ENCODE results near the gene ASB7. TPM values are rescaled to one million over a fixed set of nuclear protein-coding genes. Genes with fewer than 3 reads are reported as not detected.
A peak's percentile ranks its signal among the peaks of the same experiment; 100 is the strongest.

The ASB7 gene
- total RNA-seq, 1 donor from 2014 or later, result 10.8 TPM

DNA sequence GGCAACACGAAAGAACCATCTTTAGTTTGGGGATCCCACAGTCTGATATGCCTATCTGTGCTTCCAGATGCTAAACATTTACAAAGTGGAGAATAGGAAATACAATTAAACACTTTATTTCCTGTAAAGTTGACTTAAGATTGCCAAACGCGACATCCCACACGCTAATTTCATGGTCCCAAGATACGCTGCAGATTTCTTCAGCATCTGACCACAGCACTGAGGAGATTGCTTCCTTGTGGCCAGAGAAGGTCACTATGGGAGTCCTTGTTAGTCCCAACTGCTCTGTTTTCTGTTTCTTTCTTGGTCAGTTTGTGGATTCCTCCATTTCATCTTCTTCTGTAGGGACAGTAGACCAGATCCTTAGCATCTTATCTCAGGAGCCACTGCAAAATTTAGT, 43.3 kb downstream of the ASB7 start:
- Mint-ChIP-seq H3K4me1 (ENCODE audit: low read depth) (no peaks in the 10 kb centered on the region), H3K36me3 (ENCODE audit: low read depth) (no peaks in the 10 kb centered on the region), H3K27me3 (ENCODE audit: low read depth) (no peaks in the 10 kb centered on the region), H3K4me3 (ENCODE audit: unreplicated experiment) (no peak overlapping the region), H3K27ac (ENCODE audit: unreplicated experiment) (no peak overlapping the region), H3K9me3 (ENCODE audit: low read depth) (no peaks in the 10 kb centered on the region)
- DNase-seq (ENCODE audit: low spot score), result no peak
- TF ChIP-seq CTCF (IDR thresholded peaks at IDR 0.05), result no peak

DNA sequence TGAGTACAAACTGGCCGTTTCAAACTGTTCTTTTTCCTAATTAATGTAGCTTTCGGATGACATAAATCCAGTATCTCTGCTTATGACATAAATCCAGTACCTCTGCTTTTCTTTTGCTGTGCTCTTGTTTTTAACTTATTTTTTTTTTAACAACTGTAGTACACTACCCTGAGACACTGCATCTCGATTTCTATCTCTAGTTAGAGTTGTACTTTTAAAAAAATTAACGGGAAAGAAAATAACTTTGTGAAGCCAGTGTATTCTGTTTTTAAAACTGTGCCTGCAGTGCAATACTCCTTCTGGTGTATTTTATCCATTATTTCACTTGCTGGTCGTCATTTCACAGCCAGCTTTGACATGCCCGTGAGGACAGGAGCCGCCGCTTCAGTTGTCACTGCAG, 46.6 kb downstream of the ASB7 start:
- H3K9me3 Mint-ChIP-seq (ENCODE audit: low read depth), result no peaks in the 10 kb centered on the region
- no peak for TF ChIP-seq CTCF (IDR thresholded peaks at IDR 0.05)
- no peak overlapping the region for H3K4me3 Mint-ChIP-seq (ENCODE audit: unreplicated experiment)
- H3K4me1 Mint-ChIP-seq (ENCODE audit: low read depth), result peaks cover 7% of the 10 kb centered on the region
- no peak overlapping the region for H3K27ac Mint-ChIP-seq (ENCODE audit: unreplicated experiment)
- H3K36me3 Mint-ChIP-seq (ENCODE audit: low read depth), result peaks cover 2% of the 10 kb centered on the region
- no peaks in the 10 kb centered on the region for H3K27me3 Mint-ChIP-seq (ENCODE audit: low read depth)
- DNase-seq (ENCODE audit: low spot score), result no peak

DNA sequence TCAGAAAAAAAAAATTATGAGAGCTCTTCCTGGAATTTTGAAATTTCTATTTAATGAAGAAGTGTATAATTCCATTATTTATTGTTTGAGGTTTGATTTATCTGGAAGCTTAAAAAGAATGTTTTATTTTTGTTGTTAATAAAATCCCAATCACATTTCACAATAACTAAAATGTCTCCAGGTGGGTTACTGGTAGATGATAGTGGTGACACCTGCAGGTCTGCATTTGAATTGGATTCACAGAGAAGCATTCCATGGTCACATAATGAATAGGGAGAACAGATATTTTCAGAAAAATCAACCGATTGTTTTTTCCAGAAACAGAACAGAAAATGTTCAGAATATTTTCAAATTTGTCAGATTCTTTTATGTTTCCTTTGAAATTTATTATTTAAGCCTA, 48.3 kb downstream of the ASB7 start:
- peak; percentile 39 for TF ChIP-seq CTCF (IDR thresholded peaks at IDR 0.05)
- DNase-seq (ENCODE audit: low spot score), result no peak
- H3K36me3 Mint-ChIP-seq (ENCODE audit: low read depth), result peaks cover 2% of the 10 kb centered on the region
- no peaks in the 10 kb centered on the region for H3K9me3 Mint-ChIP-seq (ENCODE audit: low read depth)
- H3K4me1 Mint-ChIP-seq (ENCODE audit: low read depth), result peaks cover 17% of the 10 kb centered on the region
- H3K27me3 Mint-ChIP-seq (ENCODE audit: low read depth), result no peaks in the 10 kb centered on the region
- H3K27ac Mint-ChIP-seq (ENCODE audit: unreplicated experiment), result no peak overlapping the region
- no peak overlapping the region for H3K4me3 Mint-ChIP-seq (ENCODE audit: unreplicated experiment)

GRCh38 chr15:100651253-100651652, 48.9 kb downstream of the ASB7 start:
- no peak overlapping the region for H3K27ac Mint-ChIP-seq (ENCODE audit: unreplicated experiment)
- H3K9me3 Mint-ChIP-seq (ENCODE audit: low read depth), result no peaks in the 10 kb centered on the region
- peaks cover 2% of the 10 kb centered on the region for H3K36me3 Mint-ChIP-seq (ENCODE audit: low read depth)
- H3K4me3 Mint-ChIP-seq (ENCODE audit: unreplicated experiment), result no peak overlapping the region
- TF ChIP-seq CTCF (IDR thresholded peaks at IDR 0.05), result no peak
- H3K27me3 Mint-ChIP-seq (ENCODE audit: low read depth), result no peaks in the 10 kb centered on the region
- H3K4me1 Mint-ChIP-seq (ENCODE audit: low read depth), result peaks cover 17% of the 10 kb centered on the region
- DNase-seq (ENCODE audit: low spot score), result no peak

GRCh38 chr15:100652116-100652515, 49.7 kb downstream of the ASB7 start:
- H3K27ac Mint-ChIP-seq (ENCODE audit: unreplicated experiment), result no peak overlapping the region
- H3K9me3 Mint-ChIP-seq (ENCODE audit: low read depth), result no peaks in the 10 kb centered on the region
- H3K4me1 Mint-ChIP-seq (ENCODE audit: low read depth), result peaks cover 17% of the 10 kb centered on the region
- H3K4me3 Mint-ChIP-seq (ENCODE audit: unreplicated experiment), result no peak overlapping the region
- no peak for TF ChIP-seq CTCF (IDR thresholded peaks at IDR 0.05)
- DNase-seq (ENCODE audit: low spot score), result no peak
- peaks cover 2% of the 10 kb centered on the region for H3K36me3 Mint-ChIP-seq (ENCODE audit: low read depth)
- H3K27me3 Mint-ChIP-seq (ENCODE audit: low read depth), result no peaks in the 10 kb centered on the region
